Left ventricle myocardium superior (tissue), 1 donor: ENCODE data around the gene HDAC11. TPM values are rescaled to one million over a fixed set of nuclear protein-coding genes. Genes with fewer than 3 reads are reported as not detected.

Experiments used
- ATAC-seq: fragments of 200-7000 bp; cut with Tn5 transposase; one replicate; pipeline ENCODE4 v1.9.1; 2020; ENCODE audit warnings: mild to moderate bottlenecking, moderate library complexity
- DNase-seq: peaks from one replicate; pipeline ENCODE4 v3.0.0-alpha.2; 2020
- intact Hi-C: fragments of 100-400 bp; cut with micrococcal nuclease; formaldehyde crosslinking; loops from one replicate; pipeline ENCODE4 v1.11.0; 2022
- total RNA-seq: library from RNA; stranded (reverse); fragmentation: NEBNext Ultra II Directional; extraction: Animal tissue kit (Norgen Biotek cat#: 25700); gene quantifications from one replicate; pipeline ENCODE4 v1.2.1, GENCODE V29; 2021
- donor health status: DM: no; HTN: yes; CAD: no; lungs with severe emphysema.

The HDAC11 gene
- total RNA-seq, 1 donor from 2014 or later: 39.8 TPM

- ATAC-seq (no peak), DNase-seq (peak; percentile 18)
- intact Hi-C loops: no loop called here
These were observed 21.4 kb downstream of the HDAC11 start for GRCh38 chr3:13501521-13501920.

DNA sequence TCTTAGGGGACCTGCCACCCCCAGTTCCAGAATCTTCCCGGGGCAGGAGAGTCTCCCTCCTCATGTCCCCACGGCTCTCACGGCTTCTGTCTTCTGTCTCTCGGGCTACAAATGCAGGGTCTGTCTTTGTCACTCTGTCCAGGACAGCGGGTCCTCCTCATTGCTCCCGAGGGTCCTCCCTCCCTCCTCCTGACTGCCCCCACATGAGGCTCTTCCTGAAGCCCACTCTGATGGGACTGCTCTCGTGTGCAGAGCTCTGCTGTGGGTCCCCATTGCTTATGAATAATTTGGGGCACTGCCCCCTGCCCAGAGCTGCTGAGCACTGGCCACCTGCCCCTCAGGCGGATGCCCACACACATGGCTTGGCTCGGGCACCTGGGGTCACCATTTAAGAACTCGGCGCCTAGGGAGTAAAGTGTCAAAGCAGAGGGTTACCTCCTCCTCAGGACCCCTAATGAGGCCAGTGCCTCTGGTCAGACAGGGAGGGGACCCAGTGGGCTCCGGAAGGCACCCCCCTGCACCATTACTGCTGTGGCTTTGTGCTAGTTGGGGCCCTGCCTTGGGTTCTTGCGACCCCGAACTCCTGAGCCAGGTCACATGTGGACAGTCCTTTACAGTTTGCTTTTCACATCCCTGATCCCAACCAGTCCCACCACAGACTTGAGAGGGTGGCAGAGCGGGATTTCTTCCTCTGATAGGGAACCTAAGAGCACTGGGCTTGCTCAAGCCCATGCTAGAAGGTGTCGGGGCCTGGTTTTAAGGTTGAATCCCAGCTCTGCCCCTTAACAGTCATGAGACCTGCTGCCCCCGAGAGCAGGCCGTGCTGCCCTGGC, 22.1 kb downstream of the HDAC11 start:
- DNase-seq (peak; percentile 19), ATAC-seq (no peak)
- intact Hi-C loops: no loop called here

GRCh38 chr3:13502791-13503060, 22.6 kb downstream of the HDAC11 start:
- DNase-seq (no peak), ATAC-seq (no peak)
- intact Hi-C loops: no loop called here

GRCh38 chr3:13504161-13504831, 24.2 kb downstream of the HDAC11 start:
- DNase-seq (peak; percentile 18), ATAC-seq (no peak)
- intact Hi-C loops: no loop called here

- intact Hi-C loops: no loop called here
- DNase-seq (peak; percentile 18), ATAC-seq (no peak)
These were observed 25.3 kb downstream of the HDAC11 start for GRCh38 chr3:13505147-13506130.

DNA sequence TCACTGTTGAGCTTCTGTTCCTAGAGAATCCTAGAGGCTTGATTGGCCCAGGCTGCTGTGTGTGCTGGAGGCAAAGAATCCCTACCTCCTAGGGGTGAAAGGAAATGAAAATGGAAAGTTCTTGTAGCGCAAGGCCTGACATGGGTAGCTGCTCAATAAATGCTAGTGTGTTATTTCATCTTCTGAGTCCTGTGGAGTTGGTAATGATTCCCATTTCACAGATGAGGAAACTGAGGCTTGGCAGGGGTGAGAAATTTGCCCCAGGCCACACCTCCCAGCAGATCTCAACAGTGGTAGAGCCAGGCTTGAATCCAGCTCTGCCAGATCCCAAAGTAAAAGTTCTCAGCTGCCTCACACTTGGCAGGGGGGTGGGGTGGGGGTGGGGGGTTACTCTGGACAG, 26.1 kb downstream of the HDAC11 start:
- ATAC-seq (no peak), DNase-seq (no peak)
- intact Hi-C loops: no loop called here

- intact Hi-C loops: no loop called here
- DNase-seq (peak; percentile 16), ATAC-seq (no peak)
These were observed 26.6 kb downstream of the HDAC11 start for GRCh38 chr3:13506680-13507079.

DNA sequence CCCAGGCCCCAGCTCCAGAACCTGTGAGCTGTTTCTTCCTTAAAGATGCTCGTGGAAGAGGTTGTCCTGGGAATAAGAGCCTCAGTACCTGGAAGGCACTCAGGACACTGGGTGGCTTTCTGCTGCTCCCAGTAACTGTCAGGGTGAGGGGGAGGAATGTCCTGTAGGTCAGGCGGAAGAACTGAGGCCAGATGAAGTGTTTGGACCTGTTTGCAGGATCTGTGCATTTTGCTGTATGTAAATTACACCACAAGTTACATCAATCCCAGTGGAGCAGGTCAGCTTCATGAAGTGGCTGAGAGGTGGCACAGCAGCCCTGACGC, 27.1 kb downstream of the HDAC11 start:
- ATAC-seq (no peak), DNase-seq (no peak)
- intact Hi-C loops: no loop called here

DNA sequence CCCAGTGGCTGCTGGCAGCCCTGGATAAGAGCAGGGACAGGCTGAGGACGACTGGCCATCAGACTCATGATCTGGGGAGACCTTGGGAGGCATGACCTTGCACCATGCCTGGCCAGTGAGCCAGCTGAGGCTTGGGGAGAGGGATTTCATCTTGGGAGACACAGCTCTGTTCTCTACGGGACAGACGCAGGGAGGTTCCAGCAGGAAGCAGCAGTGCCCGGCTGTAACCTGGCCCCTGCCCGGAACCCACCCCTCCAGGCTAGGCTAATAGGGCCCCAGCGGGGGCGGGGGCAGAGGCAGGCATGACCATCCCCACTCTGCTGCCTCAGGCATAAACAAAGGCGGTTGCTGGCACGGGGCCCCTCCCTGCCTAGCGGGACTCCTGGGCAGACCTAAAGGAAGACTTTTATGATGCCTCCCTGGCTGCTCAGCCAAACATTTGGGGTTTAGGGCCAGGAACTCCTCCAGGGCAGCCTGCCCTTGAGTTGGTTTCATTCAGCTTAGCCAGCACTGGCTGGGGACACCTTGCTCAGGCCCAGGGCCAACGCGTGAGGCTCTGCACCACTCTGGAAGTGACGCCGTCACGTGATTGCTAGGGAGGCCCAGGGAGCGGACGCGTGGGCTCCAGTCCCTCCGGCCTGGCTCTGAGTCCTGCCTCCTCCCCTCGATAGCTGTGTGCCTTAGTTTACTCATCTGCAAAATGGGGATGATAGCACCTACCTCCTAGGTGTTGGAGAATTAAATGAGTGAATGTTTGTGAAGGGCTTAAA, 27.6 kb downstream of the HDAC11 start:
- DNase-seq: peak; percentile 55
- ATAC-seq: peak; percentile 39
- intact Hi-C loops: no loop called here

DNA sequence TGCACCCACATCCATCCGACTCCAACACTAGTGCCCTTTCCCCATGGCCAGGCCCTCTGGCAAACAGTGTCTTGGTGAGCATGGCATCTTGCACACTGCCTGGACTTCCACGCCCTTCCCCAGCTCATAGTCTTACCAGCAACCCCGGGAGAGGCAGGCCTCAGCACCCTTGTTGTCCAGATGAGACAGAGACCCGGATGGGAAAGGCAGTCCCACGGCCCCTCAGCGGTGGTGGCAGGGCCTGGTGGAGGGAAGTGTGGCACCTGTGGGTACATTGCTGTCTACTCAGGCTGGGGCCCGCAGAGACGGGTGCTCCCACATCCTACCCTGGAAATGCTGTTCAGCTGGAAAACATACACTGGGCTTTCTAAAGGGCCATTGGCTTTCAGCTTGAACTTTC, 28.4 kb downstream of the HDAC11 start:
- intact Hi-C loops: no loop called here
- no peak for ATAC-seq
- DNase-seq: peak; percentile 23

DNA sequence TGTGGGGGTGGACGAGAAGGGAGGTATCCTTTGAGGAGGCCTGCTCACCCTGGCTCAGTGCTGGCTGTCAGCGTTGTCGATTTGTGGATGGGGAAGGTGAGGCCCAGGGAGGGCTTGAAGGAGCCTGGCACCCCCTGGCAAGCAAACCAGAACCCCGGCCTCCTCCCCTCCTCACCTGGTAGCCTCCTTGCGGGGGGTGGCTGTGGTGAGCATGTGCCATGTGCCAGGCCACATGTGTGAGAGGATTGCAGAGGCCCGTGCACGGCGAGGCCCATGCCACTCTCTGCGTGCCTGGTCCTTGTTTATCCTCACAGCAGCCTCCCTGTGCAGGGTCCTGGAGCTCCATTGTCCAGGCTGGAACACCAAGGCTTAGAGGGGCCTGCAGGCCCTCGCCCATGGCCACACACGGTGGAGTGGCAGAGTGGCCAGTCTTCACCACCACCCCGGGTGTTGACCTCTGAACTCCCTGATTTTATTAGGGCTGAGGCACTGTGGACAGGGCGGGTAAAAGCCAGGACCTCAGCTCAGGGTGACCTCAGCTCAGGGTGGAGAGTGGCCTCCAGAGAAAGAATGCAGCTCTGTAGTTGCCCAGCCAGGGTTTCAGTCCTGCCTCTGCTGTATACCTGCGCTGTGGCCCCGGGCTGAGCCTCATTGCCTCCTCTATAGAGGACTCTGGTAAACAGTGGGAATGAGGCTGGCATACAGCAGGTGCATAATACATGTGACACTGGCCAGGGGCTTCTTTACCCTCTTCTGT, 29.1 kb downstream of the HDAC11 start:
- peak; percentile 22 for DNase-seq
- no peak for ATAC-seq
- intact Hi-C loops: no loop called here

- ATAC-seq (no peak), DNase-seq (peak; percentile 6)
- intact Hi-C loops: no loop called here
These were observed 29.7 kb downstream of the HDAC11 start for GRCh38 chr3:13509816-13510192.

- DNase-seq (peak; percentile 6), ATAC-seq (no peak)
- intact Hi-C loops: no loop called here
These were observed 32.3 kb downstream of the HDAC11 start for GRCh38 chr3:13512451-13512850.

DNA sequence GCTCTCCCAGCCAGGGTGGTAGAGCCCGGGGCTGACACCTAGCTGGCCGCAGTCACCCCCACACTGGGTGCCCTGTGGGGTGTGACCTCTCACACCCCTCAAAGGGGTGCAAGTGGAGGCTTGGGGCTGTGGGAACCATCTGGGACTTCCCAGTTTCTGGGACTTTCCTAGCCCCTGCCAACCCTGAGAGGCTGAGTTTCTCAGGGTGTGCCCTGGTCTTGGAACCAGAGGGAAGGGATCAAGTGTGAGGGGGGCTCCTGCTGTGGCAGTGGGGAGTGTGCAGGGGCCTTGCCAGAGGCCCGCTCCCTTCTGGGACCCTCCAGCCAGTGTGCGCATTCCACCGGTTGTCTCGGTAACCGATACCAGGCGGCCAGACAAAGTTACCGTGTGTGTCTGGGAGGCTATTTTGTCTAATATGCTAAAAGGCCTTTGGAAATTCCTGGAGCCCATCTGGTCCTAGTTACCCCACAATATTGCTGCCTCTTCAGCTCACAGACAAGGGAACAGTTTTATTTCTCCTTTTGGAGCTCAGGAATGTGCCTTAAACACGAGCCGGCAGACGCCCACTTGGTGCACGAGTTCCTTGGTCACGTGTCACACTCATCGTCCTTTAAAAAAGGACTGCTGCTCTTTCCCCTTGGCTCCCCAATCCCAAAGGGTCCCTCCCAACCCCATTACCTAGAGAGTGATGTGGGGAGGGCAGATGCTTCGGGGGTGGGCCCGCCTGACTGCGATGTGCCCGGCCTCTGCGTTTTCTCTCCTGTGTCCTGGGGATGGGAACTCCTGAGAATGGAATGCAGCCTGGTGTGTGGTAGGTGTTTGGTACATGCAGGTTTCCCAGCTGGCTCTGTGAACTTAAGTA, 33.2 kb downstream of the HDAC11 start:
- intact Hi-C loops: no loop called here
- DNase-seq: peak; percentile 25
- no peak for ATAC-seq

- intact Hi-C loops: no loop called here
- DNase-seq (peak; percentile 21), ATAC-seq (no peak)
These were observed 33.9 kb downstream of the HDAC11 start for GRCh38 chr3:13513913-13514517.

DNA sequence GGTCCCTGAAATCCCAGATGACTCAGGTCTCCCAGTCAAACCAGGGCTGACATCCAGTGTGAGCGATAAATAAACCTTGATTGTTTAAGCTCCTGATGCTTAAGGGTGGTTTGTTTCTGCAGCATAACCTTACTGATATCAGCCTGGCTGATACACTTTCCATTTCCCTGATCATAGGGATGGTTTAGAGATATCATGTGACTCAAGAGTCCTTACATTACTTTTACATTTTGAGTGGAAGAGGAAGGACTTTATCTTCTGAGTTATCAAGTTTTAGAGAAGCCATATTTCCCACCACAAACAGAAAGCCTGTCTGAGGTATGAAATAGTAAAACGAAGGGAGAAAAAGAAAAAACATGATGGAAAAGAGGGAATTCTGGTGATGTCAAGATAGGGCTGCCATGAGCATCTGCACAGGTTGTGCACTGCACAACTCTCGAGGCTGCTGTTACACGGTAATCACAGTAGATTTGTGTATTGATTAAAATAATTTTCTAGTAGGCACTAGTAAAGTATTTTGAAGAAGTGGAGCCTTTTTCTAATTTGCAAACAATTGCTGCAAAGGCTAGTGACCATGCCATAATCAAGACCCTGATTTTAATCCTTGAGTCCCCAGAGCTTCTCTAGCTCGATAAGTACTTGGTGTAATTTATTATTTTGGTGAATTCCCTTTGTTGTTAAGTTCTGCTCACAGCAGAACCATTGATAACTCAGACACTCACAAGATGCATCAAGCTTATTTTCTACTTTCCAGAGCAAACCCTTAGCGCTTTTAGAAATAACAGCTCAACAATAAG, 34.7 kb downstream of the HDAC11 start:
- DNase-seq: no peak
- ATAC-seq: no peak
- intact Hi-C loops: no loop called here
